T-cell (primary cell): Measurements from ENCODE around the gene EIF5. TPM values are rescaled to one million over a fixed set of nuclear protein-coding genes. Genes with fewer than 3 reads are reported as not detected.

Experiments used
- ATAC-seq, 4 experiments: fragments of 200-7000 bp in 3 of 4; fragments of 150-1000 bp in 1 of 4; cut with Tn5 transposase; replicated peaks in 1 of 4; 1 replicate in 3 of 4; 2 replicates in 1 of 4; pipeline ENCODE4 v1.10.0; 2021; ENCODE audit warnings: moderate library complexity in 3 of 4, mild to moderate bottlenecking in 2 of 4, moderate number of reproducible peaks in 1 of 4
- CTCF ChIA-PET, 2 donors: fragments of 300-600 bp; sonication (Branson Sonifier 250); formaldehyde crosslinking; loops; one replicate each; lab custom pipeline; 2022; ENCODE audit warnings: antibody characterized with exemption in 2 of 2; lab: Charles Lee
- POLR2A ChIA-PET, 2 donors: fragments of 300-600 bp; sonication (Branson Sonifier 250); formaldehyde crosslinking; loops; one replicate each; lab custom pipeline; 2022; ENCODE audit warnings: antibody characterized with exemption in 2 of 2; lab: Charles Lee
- DNase-seq, 35 experiments: peaks; one replicate each; pipeline versions ENCODE4 v3.0.0 to v3.0.0-alpha.2; 2013 to 2023
- H3K27ac ChIP-seq: one replicate; pipeline ENCODE4 v1.5.1; 2013; ENCODE audit warnings: low read length
- H3K27me3 ChIP-seq, 2 experiments: replicated peaks in 1 of 2; 1 replicate in 1 of 2; 2 replicates in 1 of 2; pipeline versions ENCODE4 v1.6.1 to v1.7.0; 2013; ENCODE audit warnings: low read length in 1 of 2, mixed read lengths in 1 of 2; ENCODE audit not compliant: control insufficient read depth in 2 of 2, insufficient read depth in 2 of 2; ENCODE audit errors: extremely low read depth in 1 of 2
- H3K36me3 ChIP-seq, 2 donors: 1 replicate in 1 of 2; 2 replicates in 1 of 2; pipeline versions ENCODE4 v1.6.1 to v1.7.0; 2013; ENCODE audit warnings: low read length in 1 of 2; ENCODE audit not compliant: control insufficient read depth in 2 of 2, insufficient read depth in 1 of 2; ENCODE audit errors: extremely low read depth in 1 of 2
- H3K4me1 ChIP-seq, 2 experiments: 1 replicate in 1 of 2; 2 replicates in 1 of 2; pipeline versions ENCODE4 v1.6.1 to v1.7.0; 2013; ENCODE audit warnings: low read length in 2 of 2, mixed read lengths in 1 of 2; ENCODE audit not compliant: insufficient read depth in 2 of 2, control insufficient read depth in 1 of 2; ENCODE audit errors: extremely low read depth in 1 of 2
- H3K4me3 ChIP-seq, 2 donors: 1 replicate in 1 of 2; 2 replicates in 1 of 2; pipeline versions ENCODE4 v1.5.1 to v1.7.0; 2013; ENCODE audit warnings: mild to moderate bottlenecking in 2 of 2, low read length in 1 of 2, moderate library complexity in 1 of 2; ENCODE audit not compliant: control insufficient read depth in 1 of 2; ENCODE audit errors: extremely low read depth in 1 of 2
- H3K9me3 ChIP-seq: 2 replicates; pipeline ENCODE4 v1.7.0; 2013
- H3K27ac Mint-ChIP-seq, 2 donors: one replicate each; pipeline ENCODE4 v1.8.0; 2020 to 2021; ENCODE audit warnings: mild to moderate bottlenecking in 2 of 2, mixed read lengths in 2 of 2
- H3K27me3 Mint-ChIP-seq, 2 donors: one replicate each; pipeline ENCODE4 v1.8.0; 2021 to 2022; ENCODE audit warnings: mixed read lengths in 2 of 2
- H3K36me3 Mint-ChIP-seq: one replicate; pipeline ENCODE4 v1.8.0; 2021; ENCODE audit warnings: mixed read lengths
- H3K4me1 Mint-ChIP-seq, 3 donors: one replicate each; pipeline ENCODE4 v1.8.0; 2020 to 2022; ENCODE audit warnings: mixed read lengths in 3 of 3, mild to moderate bottlenecking in 1 of 3
- H3K4me3 Mint-ChIP-seq, 3 donors: one replicate each; pipeline ENCODE4 v1.8.0; 2020 to 2022; ENCODE audit warnings: mild to moderate bottlenecking in 3 of 3, mixed read lengths in 3 of 3, moderate library complexity in 3 of 3
- H3K9me3 Mint-ChIP-seq, 3 donors: one replicate each; pipeline ENCODE4 v1.8.0; 2020 to 2022; ENCODE audit warnings: mixed read lengths in 3 of 3
- WGBS: methylation state at CpG from one replicate; pipeline ENCODE4 v1.1.5; 2013; ENCODE audit warnings: missing lambda C conversion rate; ENCODE audit not compliant: insufficient coverage; 5-methylcytosine and 5-hydroxymethylcytosine counted together
- total RNA-seq, 35 experiments: library from RNA in 6 of 35; stranded (reverse) in 6 of 35; fragments of 120-200 nt in 1 of 35; gene quantifications; one replicate each; pipeline versions ENCODE4 v1.2.1 to v1.2.4 and lab custom pipeline; 2013 to 2026

Gene EIF5
- total RNA-seq, 5 donors from 2014 or later (not counting 1 experiment from before 2014, with no cell fraction given) = 223 to 650 (median 261) TPM

- DNase-seq (no peak), ATAC-seq (no peak)
- 100% methylated on average over 2 of the region's 3 CpGs for WGBS
- no peaks in the 10 kb centered on the region for H3K36me3 Mint-ChIP-seq
- H3K4me3 Mint-ChIP-seq = no peak overlapping the region
- POLR2A ChIA-PET = interaction anchor here in 1 of 2 donors (0.6 kb wide), 1 partner anchor 92 kb away, joined by 14 read pairs; no protein-coding TSS in a partner anchor
- H3K9me3 Mint-ChIP-seq = no peaks in the 10 kb centered on the region
- H3K4me1 Mint-ChIP-seq = no peaks in the 10 kb centered on the region
- no peak overlapping the region for H3K27ac Mint-ChIP-seq
- Histone ChIP-seq H3K4me1 (no peaks in the 10 kb centered on the region), H3K36me3 (no peaks in the 10 kb centered on the region), H3K4me3 (no peak overlapping the region), H3K27me3 (peaks cover 0 to 7% of the 10 kb centered on the region in 2 experiments), H3K9me3 (no peaks in the 10 kb centered on the region), H3K27ac (no peak overlapping the region)
- CTCF ChIA-PET = no interaction called here
- H3K27me3 Mint-ChIP-seq = peaks cover 4 to 10% of the 10 kb centered on the region in 2 donors
Measured at GRCh38 chr14:103370087-103370486, 36.0 kb downstream of the EIF5 start.

GRCh38 chr14:103372017-103372416, 38.0 kb downstream of the EIF5 start:
- H3K36me3 ChIP-seq = no peaks in the 10 kb centered on the region
- H3K4me1 ChIP-seq = no peaks in the 10 kb centered on the region
- CTCF ChIA-PET = no interaction called here
- Mint-ChIP-seq H3K27ac (no peak overlapping the region), H3K36me3 (no peaks in the 10 kb centered on the region), H3K9me3 (no peaks in the 10 kb centered on the region), H3K27me3 (peaks cover 4 to 10% of the 10 kb centered on the region in 2 donors), H3K4me3 (no peak overlapping the region), H3K4me1 (no peaks in the 10 kb centered on the region)
- peaks cover 0 to 12% of the 10 kb centered on the region in 2 experiments for H3K27me3 ChIP-seq
- no peaks in the 10 kb centered on the region for H3K9me3 ChIP-seq
- no peak overlapping the region for H3K27ac ChIP-seq
- no peak overlapping the region for H3K4me3 ChIP-seq
- ATAC-seq (no peak), DNase-seq (no peak)
- POLR2A ChIA-PET = no interaction called here
- WGBS = 69% methylated on average over 10 of the region's 23 CpGs

GRCh38 chr14:103372552-103373304, 38.7 kb downstream of the EIF5 start:
- no peaks in the 10 kb centered on the region for H3K4me1 ChIP-seq
- no peak overlapping the region for H3K27ac Mint-ChIP-seq
- no peak for DNase-seq
- ChIA-PET POLR2A (interaction anchor here in 1 of 2 donors (0.6 kb wide), 1 partner anchor 168 kb away, joined by 5 read pairs; no protein-coding TSS in a partner anchor), CTCF (no interaction called here)
- 71% methylated on average over 5 of the region's 11 CpGs for WGBS
- no peaks in the 10 kb centered on the region for H3K9me3 Mint-ChIP-seq
- no peak overlapping the region for H3K4me3 ChIP-seq
- no peak overlapping the region for H3K27ac ChIP-seq
- peaks cover 4 to 10% of the 10 kb centered on the region in 2 donors for H3K27me3 Mint-ChIP-seq
- ATAC-seq = no peak
- H3K36me3 Mint-ChIP-seq = no peaks in the 10 kb centered on the region
- no peak overlapping the region for H3K4me3 Mint-ChIP-seq
- H3K4me1 Mint-ChIP-seq = no peaks in the 10 kb centered on the region
- H3K27me3 ChIP-seq = peaks cover 0 to 14% of the 10 kb centered on the region in 2 experiments
- H3K36me3 ChIP-seq = no peaks in the 10 kb centered on the region
- no peaks in the 10 kb centered on the region for H3K9me3 ChIP-seq

GRCh38 chr14:103374121-103374520, 40.1 kb downstream of the EIF5 start:
- Histone ChIP-seq H3K4me3 (no peak overlapping the region), H3K9me3 (no peaks in the 10 kb centered on the region), H3K27ac (no peak overlapping the region), H3K27me3 (peaks cover 0 to 25% of the 10 kb centered on the region in 2 experiments), H3K4me1 (no peaks in the 10 kb centered on the region), H3K36me3 (no peaks in the 10 kb centered on the region)
- no peak overlapping the region for H3K4me3 Mint-ChIP-seq
- H3K27me3 Mint-ChIP-seq = peaks cover 4 to 10% of the 10 kb centered on the region in 2 donors
- 80% methylated on average over 3 of the region's 11 CpGs for WGBS
- DNase-seq (no peak), ATAC-seq (no peak)
- no peaks in the 10 kb centered on the region for H3K9me3 Mint-ChIP-seq
- no peaks in the 10 kb centered on the region for H3K4me1 Mint-ChIP-seq
- H3K27ac Mint-ChIP-seq = no peak overlapping the region
- ChIA-PET CTCF (interaction anchor here (0.6 kb wide), 2 partner anchors 17 to 536 kb away, joined by 3 to 9 read pairs; no protein-coding TSS in a partner anchor), POLR2A (no interaction called here)
- no peaks in the 10 kb centered on the region for H3K36me3 Mint-ChIP-seq

GRCh38 chr14:103377522-103378037, 43.5 kb downstream of the EIF5 start:
- Mint-ChIP-seq H3K27ac (no peak overlapping the region), H3K27me3 (peaks cover 2 to 10% of the 10 kb centered on the region in 2 donors), H3K36me3 (no peaks in the 10 kb centered on the region), H3K9me3 (no peaks in the 10 kb centered on the region), H3K4me3 (no peak overlapping the region), H3K4me1 (peaks cover 0 to 4% (median 0%) of the 10 kb centered on the region in 3 donors)
- WGBS = 91% methylated on average over 2 of the region's 2 CpGs
- no peak for DNase-seq
- POLR2A ChIA-PET = interaction anchor here in 1 of 2 donors (0.6 kb wide), 1 partner anchor 22 kb away, joined by 6 read pairs; no protein-coding TSS in a partner anchor
- H3K36me3 ChIP-seq = no peaks in the 10 kb centered on the region
- no peaks in the 10 kb centered on the region for H3K9me3 ChIP-seq
- no peak overlapping the region for H3K4me3 ChIP-seq
- CTCF ChIA-PET = interaction anchor here in 1 of 2 donors (0.6 kb wide), 1 partner anchor 536 kb away, joined by 3 read pairs; no protein-coding TSS in a partner anchor
- peaks cover 0 to 2% of the 10 kb centered on the region in 2 experiments for H3K4me1 ChIP-seq
- no peak overlapping the region for H3K27ac ChIP-seq
- H3K27me3 ChIP-seq = peaks cover 0 to 36% of the 10 kb centered on the region in 2 experiments
- no peak for ATAC-seq

GRCh38 chr14:103378038-103378854, 44.2 kb downstream of the EIF5 start:
- no peak overlapping the region for H3K27ac ChIP-seq
- Mint-ChIP-seq H3K36me3 (no peaks in the 10 kb centered on the region), H3K4me3 (no peak overlapping the region), H3K9me3 (no peaks in the 10 kb centered on the region), H3K27me3 (peaks cover 5 to 10% of the 10 kb centered on the region in 2 donors), H3K27ac (no peak overlapping the region), H3K4me1 (peaks cover 0 to 4% (median 0%) of the 10 kb centered on the region in 3 donors)
- 82% methylated on average over 10 of the region's 14 CpGs for WGBS
- DNase-seq (no peak), ATAC-seq (no peak)
- CTCF ChIA-PET = no interaction called here
- H3K4me1 ChIP-seq = peaks cover 0 to 4% of the 10 kb centered on the region in 2 experiments
- peaks cover 0 to 36% of the 10 kb centered on the region in 2 experiments for H3K27me3 ChIP-seq
- H3K36me3 ChIP-seq = no peaks in the 10 kb centered on the region
- POLR2A ChIA-PET = interaction anchor here (0.5 to 0.6 kb wide), 3 partner anchors 23 to 34 kb away, joined by 3 to 6 read pairs (median 4); no protein-coding TSS in a partner anchor
- H3K9me3 ChIP-seq = no peaks in the 10 kb centered on the region
- H3K4me3 ChIP-seq = no peak overlapping the region
